GM19397 (cell line): Measurements from ENCODE around the gene LPO.

ENCODE experiments used
- ATAC-seq: cut with Tn5 transposase; IDR thresholded peaks from one replicate; pipeline ENCODE4 v1.9.1; 2021; ENCODE audit warnings: mild to moderate bottlenecking, moderate library complexity; ENCODE audit not compliant: unreplicated experiment

The LPO gene

DNA sequence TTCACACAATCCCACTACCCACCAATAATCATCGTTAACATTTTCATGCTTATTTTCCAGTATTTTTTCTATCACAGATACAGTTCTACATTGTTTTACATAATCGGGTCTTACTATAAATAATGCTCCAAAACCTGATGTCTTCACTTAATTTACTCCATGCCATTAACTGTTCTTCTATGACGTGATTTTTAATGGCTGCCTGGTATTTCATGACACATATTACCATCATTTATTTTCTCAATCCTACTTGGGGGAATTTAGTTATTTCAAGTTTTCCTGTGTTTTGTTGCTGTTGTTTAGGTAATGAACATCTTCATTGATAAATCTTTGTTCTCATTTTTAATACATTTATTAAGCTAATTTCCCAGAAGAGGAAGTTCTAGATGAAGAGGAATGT is 14.7 kb downstream of the LPO start:
- no peak for ATAC-seq

DNA sequence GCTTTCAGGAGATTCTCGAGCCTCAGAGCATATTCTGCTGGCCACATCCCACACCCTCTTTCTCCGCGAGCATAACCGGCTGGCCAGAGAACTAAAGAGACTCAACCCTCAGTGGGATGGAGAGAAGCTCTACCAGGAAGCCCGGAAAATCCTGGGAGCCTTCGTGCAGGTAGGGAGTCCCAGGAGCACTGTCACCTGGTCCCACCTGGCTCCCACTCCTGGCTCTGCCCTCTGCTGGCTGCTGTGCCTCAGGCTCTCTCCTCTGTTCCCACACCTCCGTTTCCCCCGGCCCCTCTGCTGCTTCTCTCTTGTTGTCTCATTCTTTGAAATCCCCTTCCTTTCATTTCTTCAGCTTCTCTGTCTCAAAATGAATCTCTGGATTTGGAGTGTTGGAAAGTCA is 16.4 kb downstream of the LPO start:
- ATAC-seq, result no peak

DNA sequence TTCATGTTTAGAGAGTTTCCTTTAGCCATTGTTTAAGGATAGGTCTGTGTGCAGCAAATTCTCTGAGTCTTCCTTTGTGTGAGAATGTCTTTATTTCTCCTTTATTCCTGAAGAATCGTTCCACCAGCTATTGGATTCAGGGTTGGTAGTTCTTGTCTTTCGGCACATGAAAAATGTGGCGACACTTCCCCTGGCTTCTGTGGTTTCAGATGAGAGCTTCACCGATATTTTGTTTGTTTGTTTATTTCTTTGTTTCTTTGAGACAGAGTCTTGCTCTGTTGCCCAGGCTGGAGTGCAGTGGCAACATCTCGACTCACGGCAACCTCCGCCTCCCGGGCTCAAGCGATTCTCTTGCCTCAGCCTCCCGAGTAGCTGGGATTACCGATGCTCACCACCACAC is 23.8 kb downstream of the LPO start:
- ATAC-seq, result no peak

DNA sequence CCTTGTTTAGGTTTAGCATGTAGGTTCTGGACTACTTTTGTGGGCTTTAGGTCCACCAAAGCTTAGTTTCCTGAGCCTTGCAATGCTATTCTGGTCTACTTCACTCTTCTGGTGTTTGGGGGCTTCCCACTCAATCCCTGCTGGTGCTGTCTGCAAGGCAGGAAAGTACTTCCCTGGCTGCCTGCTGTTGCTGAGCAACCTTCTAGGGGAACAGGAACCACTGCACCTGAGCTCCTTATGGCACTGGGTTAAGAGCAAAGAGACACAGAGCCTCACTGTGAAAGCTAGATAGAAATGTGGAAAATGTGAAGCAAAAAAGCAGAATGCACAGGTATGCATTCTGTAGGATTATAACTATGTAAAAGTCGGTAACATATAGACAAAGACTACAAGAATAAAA is 25.4 kb downstream of the LPO start:
- no peak for ATAC-seq

DNA sequence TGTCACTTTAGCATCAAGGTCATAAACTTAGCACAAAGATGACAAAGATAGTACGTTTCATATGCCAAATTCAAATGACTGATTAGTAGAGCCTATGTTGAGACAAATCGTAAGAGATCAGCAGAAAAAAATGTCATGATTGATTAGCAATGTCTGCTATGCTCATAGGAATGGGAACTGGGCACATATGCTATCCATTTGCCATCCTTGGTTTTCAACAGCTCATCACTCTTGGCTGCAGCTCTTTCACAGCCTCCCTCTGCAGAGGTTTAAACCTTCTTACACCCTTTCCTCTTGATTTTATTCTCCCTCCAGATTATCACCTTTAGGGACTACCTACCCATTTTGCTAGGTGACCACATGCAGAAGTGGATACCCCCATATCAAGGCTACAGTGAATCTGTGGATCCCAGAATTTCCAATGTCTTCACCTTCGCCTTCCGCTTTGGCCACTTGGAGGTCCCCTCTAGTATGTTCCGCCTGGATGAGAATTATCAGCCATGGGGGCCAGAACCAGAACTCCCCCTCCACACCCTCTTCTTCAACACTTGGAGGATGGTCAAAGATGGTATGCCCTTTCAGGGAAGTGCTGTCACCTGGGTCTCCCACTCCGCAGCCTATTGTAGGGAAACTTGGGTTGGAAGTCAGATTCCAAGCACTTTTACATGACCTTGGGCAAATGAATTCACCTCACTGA is 26.2 kb downstream of the LPO start:
- ATAC-seq, result no peak

DNA sequence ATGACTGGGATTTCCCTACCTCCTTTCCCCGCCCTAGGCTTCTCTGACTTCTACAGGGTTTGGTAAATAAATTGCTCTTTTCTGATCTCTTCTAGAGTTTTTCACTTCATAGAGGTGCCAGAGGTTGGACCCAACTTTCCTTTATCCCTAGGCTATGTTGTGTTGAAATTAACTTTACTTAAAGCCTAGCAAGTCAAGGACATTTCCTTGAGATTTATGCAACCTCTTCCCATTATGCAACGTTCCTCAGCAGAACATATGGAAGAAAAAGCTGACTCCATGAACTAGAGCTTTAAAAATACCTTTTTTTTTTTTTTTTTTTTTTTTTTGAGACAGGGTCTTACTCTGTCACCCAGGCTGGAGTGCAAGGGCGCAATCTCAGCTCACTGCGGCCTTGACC is 26.9 kb downstream of the LPO start:
- no peak for ATAC-seq

DNA sequence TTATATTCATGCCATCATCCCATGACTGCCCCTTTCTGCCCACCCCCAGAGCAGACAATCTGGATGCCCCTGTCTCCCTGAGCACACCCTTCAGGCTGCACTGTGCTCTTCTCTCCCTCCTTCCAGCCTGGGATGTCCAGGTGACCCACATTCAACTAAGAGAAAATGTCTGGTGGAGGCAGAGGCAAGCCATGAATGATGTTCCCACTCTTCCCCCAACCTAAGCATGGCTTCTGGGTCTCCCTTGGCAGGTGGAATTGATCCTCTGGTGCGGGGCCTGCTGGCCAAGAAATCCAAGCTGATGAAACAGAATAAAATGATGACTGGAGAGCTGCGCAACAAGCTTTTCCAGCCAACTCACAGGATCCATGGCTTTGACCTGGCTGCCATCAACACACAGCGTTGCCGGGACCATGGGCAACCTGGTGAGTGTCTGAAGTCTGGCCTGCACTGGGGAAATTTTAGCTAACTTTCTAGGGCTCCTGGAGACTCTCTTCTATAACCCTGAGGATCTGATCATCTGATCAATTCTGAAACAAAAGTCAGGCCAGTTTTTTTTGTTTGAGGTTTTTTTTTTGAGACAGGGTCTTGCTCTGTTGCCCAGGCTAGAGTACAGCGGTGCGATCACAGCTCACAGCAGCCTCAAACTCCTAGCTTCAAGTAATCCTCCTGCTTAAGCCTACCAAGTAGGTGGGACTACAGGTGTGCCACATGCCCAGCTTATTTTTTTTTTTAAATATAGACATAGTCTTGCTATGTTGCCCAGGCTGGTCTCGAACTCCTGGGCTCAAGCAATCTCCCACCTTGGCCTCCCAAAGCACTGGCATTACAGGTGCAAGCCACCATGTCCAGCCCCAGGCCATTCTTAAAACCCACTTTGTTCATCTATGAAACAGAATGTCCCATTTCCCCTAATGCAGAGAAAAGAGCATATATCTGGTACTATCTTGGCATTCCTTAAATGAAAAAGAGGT is 27.8 kb downstream of the LPO start:
- no peak for ATAC-seq

DNA sequence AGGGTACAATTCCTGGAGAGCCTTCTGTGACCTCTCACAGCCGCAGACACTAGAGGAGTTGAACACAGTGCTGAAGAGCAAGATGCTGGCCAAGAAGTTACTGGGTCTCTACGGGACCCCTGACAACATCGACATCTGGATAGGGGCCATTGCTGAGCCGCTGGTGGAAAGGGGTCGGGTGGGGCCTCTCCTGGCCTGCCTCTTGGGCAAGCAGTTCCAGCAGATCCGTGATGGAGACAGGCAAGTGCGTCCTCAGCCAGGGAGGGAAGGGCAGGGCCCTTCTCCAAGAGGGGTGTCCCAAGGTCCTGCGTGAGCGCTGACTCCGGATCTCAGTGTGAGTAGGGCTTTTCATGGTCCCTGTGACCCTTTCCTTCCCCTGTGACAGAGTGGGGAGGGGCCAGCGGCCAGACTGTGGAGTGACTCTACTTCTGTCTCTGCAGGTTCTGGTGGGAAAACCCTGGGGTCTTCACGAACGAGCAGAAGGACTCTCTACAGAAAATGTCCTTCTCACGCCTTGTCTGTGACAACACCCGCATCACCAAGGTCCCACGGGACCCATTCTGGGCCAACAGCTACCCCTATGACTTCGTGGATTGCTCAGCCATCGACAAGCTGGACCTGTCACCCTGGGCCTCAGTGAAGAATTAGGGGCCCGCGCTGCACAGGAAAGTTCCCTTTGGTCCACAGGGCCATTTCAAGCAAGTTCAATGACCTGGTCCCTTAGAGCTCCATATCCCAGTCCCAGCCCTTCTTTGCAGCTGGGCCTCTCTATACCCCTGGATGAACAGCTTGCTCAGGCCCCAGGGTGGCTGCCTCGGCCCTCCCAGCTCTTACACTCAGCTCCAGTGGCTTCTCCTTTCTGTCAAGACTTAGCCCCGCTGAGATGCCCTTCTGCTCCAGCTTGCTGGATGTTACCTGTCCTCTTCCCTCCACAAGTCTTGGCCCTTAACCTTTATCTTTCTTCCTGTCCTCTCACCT is 29.3 kb downstream of the LPO start:
- ATAC-seq, result no peak

DNA sequence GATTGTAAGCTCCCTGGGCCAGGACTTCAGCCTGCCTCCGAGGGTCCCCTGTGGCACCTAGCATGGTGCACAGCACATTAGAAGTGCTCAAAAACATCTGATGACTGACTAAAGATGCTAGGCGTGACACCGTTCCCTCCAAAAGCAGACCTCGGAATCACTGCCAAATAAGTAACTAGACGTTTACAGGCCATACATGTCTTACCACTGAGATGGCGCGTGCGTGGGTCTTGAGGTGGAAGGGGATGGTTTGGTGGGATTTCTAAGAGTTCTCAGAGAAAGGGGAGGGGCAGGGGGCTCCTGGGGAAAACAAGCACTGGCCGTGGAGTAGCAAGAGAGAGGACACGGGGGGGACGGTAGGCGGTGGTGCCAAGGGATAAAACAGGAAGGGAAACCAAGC is 29.9 kb downstream of the LPO start:
- ATAC-seq, result no peak

DNA sequence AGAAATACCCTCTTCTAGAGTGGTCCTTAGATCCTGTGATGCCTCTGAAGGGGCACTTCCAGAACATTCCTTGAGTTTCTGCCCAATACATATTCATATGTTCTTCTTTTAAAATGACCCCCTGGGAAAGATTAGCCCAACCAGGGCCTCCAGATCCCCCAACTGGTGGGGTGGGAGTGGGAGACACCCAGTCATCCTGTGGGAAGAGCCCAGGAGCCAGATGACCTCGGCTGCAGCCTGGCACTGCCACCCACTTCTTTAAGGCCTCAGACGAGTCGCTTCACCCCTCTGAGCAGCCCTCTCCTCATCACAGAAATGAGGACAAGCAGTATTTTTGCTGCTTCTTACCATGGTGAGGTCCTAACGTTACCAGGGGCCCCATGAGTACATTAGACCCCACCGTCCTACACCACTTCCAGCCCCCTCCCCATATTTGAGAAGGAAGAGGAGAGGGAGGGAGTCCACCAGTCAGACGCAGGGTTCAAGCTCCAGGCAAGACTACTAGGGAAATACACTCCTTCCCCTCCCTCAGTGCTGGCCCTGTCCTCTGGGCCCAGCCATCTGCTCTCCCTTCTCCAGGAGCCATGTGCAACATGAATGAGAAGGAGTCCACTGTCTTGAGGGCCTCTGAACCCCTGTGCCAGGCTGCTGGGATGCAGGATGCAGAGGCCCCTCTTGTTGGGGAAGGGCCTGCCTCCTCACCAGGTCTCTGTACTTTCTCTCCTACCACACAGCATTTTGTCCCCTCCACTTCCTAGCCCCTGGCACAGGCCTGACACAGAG is 30.6 kb downstream of the LPO start:
- no peak for ATAC-seq

DNA sequence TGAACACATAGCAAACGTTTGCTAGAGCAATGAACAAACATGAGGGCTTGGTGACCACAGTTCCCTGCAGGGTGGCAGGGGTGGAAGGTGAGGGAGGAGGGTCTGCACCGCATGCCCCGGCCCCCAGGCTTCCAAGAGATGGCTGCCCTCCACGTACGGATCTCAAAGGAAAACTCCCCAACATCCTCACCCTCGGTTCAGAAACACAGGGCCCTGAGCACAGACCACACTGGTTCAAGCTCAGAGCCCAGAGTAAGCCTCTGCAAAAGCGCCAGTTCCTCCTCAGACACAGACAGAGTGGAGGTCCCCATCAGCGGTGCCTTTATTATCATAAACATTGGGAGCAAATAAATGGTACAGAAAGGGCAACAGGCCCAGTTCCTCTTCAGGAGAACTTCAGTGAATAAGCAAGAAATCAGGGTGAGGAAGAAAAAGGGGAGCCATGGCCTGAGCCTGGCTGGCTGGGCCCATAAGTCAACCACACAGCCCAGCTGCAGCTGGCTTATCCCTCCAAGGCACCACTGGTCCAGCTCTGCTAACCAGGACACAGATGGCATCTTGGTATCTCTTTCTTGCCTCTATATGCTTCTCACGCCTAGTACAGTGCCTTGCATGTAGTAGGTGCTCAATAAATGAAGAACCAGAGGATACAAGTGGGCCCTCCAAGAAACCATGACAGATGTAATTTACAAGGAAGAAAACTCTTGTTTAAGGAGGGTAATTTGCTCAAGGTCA is 31.3 kb downstream of the LPO start:
- ATAC-seq, result no peak

DNA sequence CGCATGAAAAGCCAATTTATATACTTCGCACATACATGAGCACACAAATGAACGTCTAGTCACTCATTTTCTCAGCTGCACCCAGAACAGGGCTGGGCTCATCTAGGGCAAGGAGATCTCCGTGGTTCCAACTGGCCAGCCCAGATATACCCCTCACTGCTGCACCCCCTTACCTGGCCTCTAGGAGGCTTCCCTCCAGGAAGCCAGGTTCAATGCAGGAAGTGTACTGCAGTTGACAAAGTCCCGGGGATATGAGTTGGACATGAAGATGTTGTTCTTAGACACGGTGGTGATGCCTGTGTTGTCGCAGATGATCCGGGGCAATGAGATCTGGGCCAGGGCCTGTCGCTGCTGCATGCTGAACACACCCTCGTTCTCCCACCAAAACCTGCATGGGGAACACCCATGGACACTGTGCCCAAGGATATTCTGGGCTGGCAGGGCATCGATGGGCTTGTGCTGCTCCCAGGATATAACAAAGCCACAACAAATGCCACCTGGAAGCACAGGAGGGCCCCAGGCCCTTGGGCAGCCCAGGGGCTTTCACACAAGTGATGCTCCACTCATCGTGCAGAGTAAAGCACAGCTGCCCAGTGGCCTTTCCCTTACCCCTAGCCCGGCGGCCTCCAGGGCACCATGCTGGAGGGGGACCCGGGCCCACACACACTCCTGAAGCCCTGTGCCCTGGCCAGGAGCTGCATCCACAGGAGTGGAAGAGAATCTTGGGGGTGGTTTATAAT is 32.3 kb downstream of the LPO start:
- ATAC-seq, result no peak

DNA sequence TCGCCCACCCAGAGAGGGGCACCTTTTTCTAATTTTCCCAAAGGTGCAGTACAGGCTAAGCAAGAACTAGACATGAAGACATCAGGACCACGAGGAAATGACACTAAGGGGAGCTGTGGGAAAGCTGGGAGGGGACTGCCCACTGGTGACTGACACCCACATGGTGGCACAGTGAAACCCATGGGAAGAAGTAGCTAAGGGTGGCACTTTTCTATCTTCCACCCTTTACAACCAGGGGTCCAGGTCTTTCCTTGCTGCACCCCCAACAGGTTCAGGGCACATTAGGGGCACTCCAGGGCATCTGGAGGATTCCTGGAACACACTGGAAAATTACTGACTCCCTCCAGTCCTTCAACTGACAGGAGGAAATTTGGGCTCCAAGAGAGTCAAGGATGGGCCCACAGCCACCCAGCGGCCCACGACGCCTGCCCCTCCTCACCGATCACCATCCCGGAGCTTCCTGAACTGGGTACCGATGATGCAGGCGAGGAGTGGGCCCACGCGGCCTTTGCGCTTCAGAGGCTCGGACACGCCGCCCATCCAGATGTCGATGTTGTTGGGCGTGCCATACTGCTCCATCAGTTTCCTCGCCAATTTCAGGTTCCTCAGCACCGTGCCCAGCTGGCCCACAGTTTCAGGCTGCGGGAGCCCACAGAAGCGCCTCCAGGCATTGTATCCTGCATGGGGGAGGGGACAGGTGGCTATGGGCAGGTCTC is 33.0 kb downstream of the LPO start:
- no peak for ATAC-seq

DNA sequence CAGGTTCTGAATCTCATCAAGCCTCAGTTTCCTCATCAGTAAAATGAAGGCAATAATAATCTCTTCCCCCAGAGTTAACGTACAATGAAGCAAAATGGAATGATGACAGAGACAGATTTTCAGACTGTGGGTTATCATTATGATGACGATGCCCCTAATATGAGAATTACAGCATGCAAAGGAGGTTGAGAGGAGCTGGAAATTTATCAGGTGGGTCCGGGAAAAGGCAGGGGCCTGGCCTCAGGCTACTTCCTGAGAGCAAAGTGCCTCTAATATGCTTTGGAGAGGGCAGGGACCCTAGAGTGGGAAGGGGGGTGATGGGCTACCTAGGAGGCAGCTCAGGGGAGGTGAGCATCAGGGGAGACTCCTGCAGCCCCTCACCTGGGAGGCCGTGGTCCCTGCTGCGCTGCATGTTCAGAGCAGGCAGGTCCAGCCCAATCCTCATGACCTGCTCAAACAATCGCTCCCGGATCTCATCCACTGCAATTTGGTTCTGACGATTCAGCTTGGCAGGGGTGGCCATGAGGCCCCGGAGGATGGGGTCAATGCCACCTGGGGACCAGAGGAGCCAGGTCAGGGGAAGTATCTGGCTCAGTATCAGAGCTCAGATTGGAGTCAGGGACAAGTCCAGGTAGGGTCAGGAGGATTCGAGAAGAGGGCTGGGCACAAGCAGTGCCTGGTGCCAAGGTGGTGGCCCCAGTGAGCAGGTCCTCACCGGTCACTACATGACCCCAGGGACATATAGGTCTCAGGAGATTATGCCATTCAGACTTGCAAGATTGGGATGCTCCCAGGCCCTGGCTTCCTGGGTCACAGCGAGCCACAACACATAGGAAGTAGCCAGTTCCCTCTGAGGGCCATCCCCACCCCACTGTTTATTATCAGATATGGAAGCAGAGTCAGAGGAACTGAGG is 34.2 kb downstream of the LPO start:
- ATAC-seq, result no peak

DNA sequence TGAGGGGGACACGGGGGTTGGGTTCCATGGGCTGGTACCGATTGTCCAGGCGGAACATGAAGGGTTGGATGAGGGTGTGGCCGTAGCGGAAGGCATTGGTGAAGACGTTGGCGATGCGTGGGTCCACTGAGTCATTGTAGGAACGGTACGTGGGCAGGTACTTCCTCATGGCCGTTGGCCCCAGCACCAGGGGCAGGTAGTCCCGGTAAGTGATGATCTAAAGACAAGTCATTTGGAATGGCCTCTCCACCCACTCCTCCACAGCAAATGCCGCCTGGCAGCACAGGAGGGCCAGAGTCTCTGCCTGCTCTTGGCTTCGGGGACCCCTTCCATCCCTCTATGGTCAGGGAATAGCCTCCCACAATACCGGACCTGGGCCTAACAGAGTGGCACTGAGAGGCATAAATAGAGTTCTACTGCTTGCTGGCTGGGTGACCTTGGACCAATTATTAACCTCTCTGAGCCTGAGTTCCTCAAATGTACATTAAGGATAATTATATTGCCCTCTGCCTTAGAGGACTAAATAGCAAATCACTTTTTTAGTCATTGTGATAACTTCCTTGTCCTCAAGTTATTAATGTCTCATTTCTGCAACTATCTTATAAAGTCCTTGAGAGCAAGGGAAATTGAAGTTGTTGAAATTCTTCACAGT is 35.2 kb downstream of the LPO start:
- no peak for ATAC-seq

DNA sequence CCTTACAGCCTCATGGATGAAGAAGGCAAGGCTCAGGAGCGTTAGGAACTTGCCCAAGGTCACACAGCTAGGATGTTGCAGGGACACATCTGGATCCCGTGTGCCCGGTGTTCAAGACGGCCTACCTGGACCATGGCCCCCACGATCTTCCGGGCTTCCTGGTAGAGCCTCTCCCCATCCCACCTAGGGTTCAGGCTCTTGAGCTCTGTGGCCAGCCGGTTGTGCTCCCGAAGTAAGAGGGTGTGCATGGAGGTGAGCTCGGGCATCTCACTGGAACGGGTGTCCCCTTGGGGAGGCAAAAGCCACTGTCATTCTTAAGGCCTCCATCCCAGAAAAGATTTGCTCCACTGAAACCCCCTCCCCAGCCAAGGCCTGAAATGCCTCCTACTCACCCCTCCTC is 37.0 kb downstream of the LPO start:
- no peak for ATAC-seq

DNA sequence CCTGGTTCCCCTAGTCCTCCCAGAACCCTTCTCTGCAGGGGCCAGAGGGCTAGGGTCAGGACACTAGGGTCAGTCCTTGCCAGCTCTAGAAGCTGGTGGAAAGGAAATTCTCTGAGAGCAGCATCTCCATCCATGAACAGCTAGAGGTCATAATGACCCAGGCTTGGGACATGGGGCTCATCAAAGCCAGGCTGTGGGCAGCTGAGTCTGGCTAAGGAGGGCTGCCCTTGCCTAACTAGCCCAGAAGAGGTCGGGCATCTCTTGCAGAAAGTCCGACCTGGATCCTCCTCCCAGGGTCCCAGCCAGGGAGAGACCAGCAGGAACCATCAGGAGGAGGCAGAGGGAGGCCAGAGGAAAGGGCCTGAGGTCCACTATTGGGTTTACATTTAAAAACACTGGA is 38.0 kb downstream of the LPO start:
- no peak for ATAC-seq
